Caco-2 (cell line): ENCODE data around the gene ALAD. TPM values are rescaled to one million over a fixed set of nuclear protein-coding genes. Genes with fewer than 3 reads are reported as not detected.

Source experiments
- BruUV-seq: library from RNA; stranded (reverse); fragments of 400-500 nt; replicated peaks from 2 replicates; lab custom pipeline; 2021; lab: Mats Ljungman, UMichigan
- CTCF ChIA-PET: fragments of 300-600 bp; sonication (Branson Sonifier 250); formaldehyde crosslinking; loops from one replicate; lab custom pipeline; 2022; ENCODE audit warnings: antibody characterized with exemption; lab: Charles Lee
- POLR2A ChIA-PET: fragments of 300-600 bp; sonication (Branson Sonifier 250); formaldehyde crosslinking; loops from one replicate; lab custom pipeline; 2022; ENCODE audit warnings: antibody characterized with exemption; lab: Charles Lee
- DNase-seq, 2 experiments: peaks; one replicate each; pipeline versions ENCODE4 v3.0.0 to v3.0.0-alpha.2; 2020 to 2022
- H3K27me3 ChIP-seq: replicated peaks from 2 replicates; pipeline ENCODE4 v1.6.0; 2011; ENCODE audit warnings: low read length; ENCODE audit not compliant: control insufficient read depth, insufficient read depth
- H3K36me3 ChIP-seq: 2 replicates; pipeline ENCODE4 v1.5.1; 2011; ENCODE audit warnings: low read length; ENCODE audit not compliant: control insufficient read depth, insufficient read depth
- H3K4me1 ChIP-seq: fragments of 250-450 bp; sonication (Bioruptor Pico); 2 replicates; pipeline ENCODE4 v1.5.1; 2020; ENCODE audit warnings: mild to moderate bottlenecking
- H3K4me3 ChIP-seq: 2 replicates; pipeline ENCODE4 v1.5.1; 2011; ENCODE audit warnings: low read depth, mild to moderate bottlenecking, control low read depth, low read length
- H3K9me3 ChIP-seq: fragments of 250-450 bp; sonication (Bioruptor Pico); 2 replicates; pipeline ENCODE4 v1.5.1; 2020; ENCODE audit warnings: mild to moderate bottlenecking, moderate library complexity
- H3K27ac Mint-ChIP-seq: one replicate; pipeline ENCODE4 v1.8.0; 2022; ENCODE audit warnings: mixed read lengths; ENCODE audit not compliant: unreplicated experiment
- H3K27me3 Mint-ChIP-seq: one replicate; pipeline ENCODE4 v1.8.0; 2022; ENCODE audit warnings: mixed read lengths; ENCODE audit not compliant: insufficient read depth, unreplicated experiment
- H3K36me3 Mint-ChIP-seq: one replicate; pipeline ENCODE4 v1.8.0; 2022; ENCODE audit warnings: mild to moderate bottlenecking, mixed read lengths; ENCODE audit not compliant: insufficient read depth, unreplicated experiment
- H3K4me1 Mint-ChIP-seq: one replicate; pipeline ENCODE4 v1.8.0; 2022; ENCODE audit warnings: low read depth, mixed read lengths; ENCODE audit not compliant: unreplicated experiment
- H3K4me3 Mint-ChIP-seq: one replicate; pipeline ENCODE4 v1.8.0; 2022; ENCODE audit warnings: mild to moderate bottlenecking, moderate library complexity, mixed read lengths; ENCODE audit not compliant: unreplicated experiment
- H3K9me3 Mint-ChIP-seq: one replicate; pipeline ENCODE4 v1.8.0; 2022; ENCODE audit warnings: mixed read lengths; ENCODE audit not compliant: unreplicated experiment
- intact Hi-C: fragments of 100-400 bp; cut with micrococcal nuclease; formaldehyde crosslinking; loops from one replicate; pipeline ENCODE4 v1.10.0; 2022; ENCODE audit not compliant: unreplicated experiment
- total RNA-seq: library from RNA; stranded (reverse); gene quantifications from 2 replicates; pipeline ENCODE4 v1.2.3, GENCODE V29; 2022
- TF ChIP-seq, protein P1 (sequence below), 2 experiments: fragments of 200-600 bp in 1 of 2; IDR thresholded peaks; 1 replicate in 1 of 2; 2 replicates in 1 of 2; pipeline versions ENCODE4 v1.5.1 to v1.8.0; 2011 to 2022; ENCODE audit warnings: antibody characterized with exemption in 1 of 2, control low read depth in 1 of 2, inconsistent platforms in 1 of 2, low read depth in 1 of 2, low read length in 1 of 2, mild to moderate bottlenecking in 1 of 2, moderate library complexity in 1 of 2; ENCODE audit not compliant: insufficient read depth in 1 of 2, severe bottlenecking in 1 of 2, unreplicated experiment in 1 of 2

ALAD gene
- total RNA-seq, 1 experiment from 2014 or later, result 48.8 TPM

GRCh38 chr9:113397203-113397631 lies 3.9 kb downstream of the ALAD start:
- ChIA-PET POLR2A (no interaction called here), CTCF (interaction anchor here (0.5 kb wide), 1 partner anchor 231 kb away, joined by 3 read pairs; no protein-coding TSS in a partner anchor)
- Mint-ChIP-seq H3K9me3 (no peaks in the 10 kb centered on the region), H3K4me3 (no peak overlapping the region), H3K36me3 (peaks cover 20% of the 10 kb centered on the region), H3K27me3 (no peaks in the 10 kb centered on the region), H3K4me1 (peaks cover 20% of the 10 kb centered on the region), H3K27ac (no peak overlapping the region)
- Histone ChIP-seq H3K36me3 (no peaks in the 10 kb centered on the region), H3K4me3 (no peak overlapping the region), H3K9me3 (no peaks in the 10 kb centered on the region), H3K4me1 (peaks cover 36% of the 10 kb centered on the region), H3K27me3 (no peaks in the 10 kb centered on the region)
- DNase-seq, result no peak
- TF ChIP-seq, protein P1, sequence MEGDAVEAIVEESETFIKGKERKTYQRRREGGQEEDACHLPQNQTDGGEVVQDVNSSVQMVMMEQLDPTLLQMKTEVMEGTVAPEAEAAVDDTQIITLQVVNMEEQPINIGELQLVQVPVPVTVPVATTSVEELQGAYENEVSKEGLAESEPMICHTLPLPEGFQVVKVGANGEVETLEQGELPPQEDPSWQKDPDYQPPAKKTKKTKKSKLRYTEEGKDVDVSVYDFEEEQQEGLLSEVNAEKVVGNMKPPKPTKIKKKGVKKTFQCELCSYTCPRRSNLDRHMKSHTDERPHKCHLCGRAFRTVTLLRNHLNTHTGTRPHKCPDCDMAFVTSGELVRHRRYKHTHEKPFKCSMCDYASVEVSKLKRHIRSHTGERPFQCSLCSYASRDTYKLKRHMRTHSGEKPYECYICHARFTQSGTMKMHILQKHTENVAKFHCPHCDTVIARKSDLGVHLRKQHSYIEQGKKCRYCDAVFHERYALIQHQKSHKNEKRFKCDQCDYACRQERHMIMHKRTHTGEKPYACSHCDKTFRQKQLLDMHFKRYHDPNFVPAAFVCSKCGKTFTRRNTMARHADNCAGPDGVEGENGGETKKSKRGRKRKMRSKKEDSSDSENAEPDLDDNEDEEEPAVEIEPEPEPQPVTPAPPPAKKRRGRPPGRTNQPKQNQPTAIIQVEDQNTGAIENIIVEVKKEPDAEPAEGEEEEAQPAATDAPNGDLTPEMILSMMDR (IDR thresholded peaks at IDR 0.05; ENCODE audit: insufficient read depth in 1 of 2, low read depth in 1 of 2, low read length in 1 of 2, severe bottlenecking in 1 of 2, unreplicated experiment in 1 of 2), result no peak
- BruUV-seq, result no TSS peak
- intact Hi-C loops, result no loop called here

GRCh38 chr9:113395000-113395861 lies 5.9 kb downstream of the ALAD start:
- DNase-seq, result no peak
- Mint-ChIP-seq H3K9me3 (no peaks in the 10 kb centered on the region), H3K4me3 (no peak overlapping the region), H3K4me1 (peaks cover 20% of the 10 kb centered on the region), H3K36me3 (peaks cover 36% of the 10 kb centered on the region), H3K27ac (no peak overlapping the region), H3K27me3 (no peaks in the 10 kb centered on the region)
- ChIA-PET CTCF (no interaction called here), POLR2A (no interaction called here)
- H3K27me3 ChIP-seq, result no peaks in the 10 kb centered on the region
- intact Hi-C loops, result no loop called here
- TF ChIP-seq, protein P1 (IDR thresholded peaks at IDR 0.05; ENCODE audit: insufficient read depth in 1 of 2, low read depth in 1 of 2, low read length in 1 of 2, severe bottlenecking in 1 of 2, unreplicated experiment in 1 of 2), result no peak
- peaks cover 26% of the 10 kb centered on the region for H3K4me1 ChIP-seq
- H3K36me3 ChIP-seq, result 0 out of 2 replicates have a peak, but pooled peaks cover 2% of the 10 kb centered on the region
- H3K4me3 ChIP-seq, result no peak overlapping the region
- no TSS peak for BruUV-seq
- no peaks in the 10 kb centered on the region for H3K9me3 ChIP-seq

DNA sequence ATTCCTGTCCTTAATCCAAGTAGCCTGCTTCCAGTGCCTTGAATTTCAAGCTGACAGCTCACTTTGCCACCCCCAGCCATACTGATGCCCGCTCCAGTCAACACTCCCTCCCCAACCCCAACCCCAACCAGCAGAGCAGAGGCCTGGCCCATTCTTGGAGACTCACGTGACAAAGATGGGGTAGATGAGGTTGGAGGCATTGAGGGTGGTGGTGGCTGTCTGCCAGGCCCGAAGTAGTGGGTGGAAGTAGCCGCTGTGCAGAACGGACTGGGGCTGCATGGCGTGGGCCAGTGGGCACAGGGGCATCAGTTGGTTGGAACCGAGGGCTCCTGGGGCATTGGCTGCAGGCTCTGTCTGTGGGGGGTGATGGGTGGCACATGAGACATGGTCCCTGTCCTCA lies 7.8 kb downstream of the ALAD start:
- Mint-ChIP-seq H3K36me3 (peaks cover 46% of the 10 kb centered on the region), H3K4me3 (no peak overlapping the region), H3K9me3 (no peaks in the 10 kb centered on the region), H3K27ac (no peak overlapping the region), H3K27me3 (no peaks in the 10 kb centered on the region), H3K4me1 (peaks cover 15% of the 10 kb centered on the region)
- TF ChIP-seq, protein P1 (IDR thresholded peaks at IDR 0.05; ENCODE audit: insufficient read depth in 1 of 2, low read depth in 1 of 2, low read length in 1 of 2, severe bottlenecking in 1 of 2, unreplicated experiment in 1 of 2), result no peak
- Histone ChIP-seq H3K4me1 (peaks cover 14% of the 10 kb centered on the region), H3K4me3 (no peak overlapping the region), H3K36me3 (0 out of 2 replicates have a peak, but pooled peaks cover 4% of the 10 kb centered on the region), H3K9me3 (no peaks in the 10 kb centered on the region), H3K27me3 (no peaks in the 10 kb centered on the region)
- no peak for DNase-seq
- ChIA-PET POLR2A (no interaction called here), CTCF (interaction anchor here (0.7 kb wide), 1 partner anchor 32 kb away, joined by 4 read pairs; no protein-coding TSS in a partner anchor)
- intact Hi-C loops, result no loop called here
- no TSS peak for BruUV-seq
